HepG2 (cell line): ENCODE results near the gene ZNF740.

Experiments used
- EZH2 ChIP-seq: conservative IDR thresholded peaks from 2 replicates; pipeline ENCODE4 v1.6.1; 2012; ENCODE audit warnings: mild to moderate bottlenecking, low read depth, low read length, moderate library complexity
- HCFC1 ChIP-seq: fragments of 150-350 bp; IDR thresholded peaks from 2 replicates; pipeline ENCODE4 v1.6.1; 2014; ENCODE audit warnings: low read depth, low read length
- ISX ChIP-seq: sonication (generic); formaldehyde crosslinking; conservative IDR thresholded peaks from 2 replicates; pipeline ENCODE4 v1.5.0; 2020; ENCODE audit warnings: missing genetic modification reagents
- MAFK ChIP-seq, 2 experiments: IDR thresholded peaks in 1 of 2; conservative IDR thresholded peaks in 1 of 2; 2 replicates each; pipeline ENCODE4 v1.6.1; 2011; ENCODE audit warnings: improper control_type of control experiment in 2 of 2, low read length in 2 of 2
- NFIC ChIP-seq: IDR thresholded peaks from 2 replicates; pipeline ENCODE4 v1.6.1; 2012; ENCODE audit warnings: mild to moderate bottlenecking, low read length, inconsistent platforms
- TCF7L2 ChIP-seq: IDR thresholded peaks from 2 replicates; pipeline ENCODE4 v1.6.1; 2011; ENCODE audit warnings: mild to moderate bottlenecking, low read depth, low read length, moderate library complexity
- ZMYM2 ChIP-seq: sonication (generic); formaldehyde crosslinking; IDR thresholded peaks from 2 replicates; pipeline ENCODE4 v1.8.0; 2022; ENCODE audit warnings: mild to moderate bottlenecking, missing genetic modification reagents

DNA sequence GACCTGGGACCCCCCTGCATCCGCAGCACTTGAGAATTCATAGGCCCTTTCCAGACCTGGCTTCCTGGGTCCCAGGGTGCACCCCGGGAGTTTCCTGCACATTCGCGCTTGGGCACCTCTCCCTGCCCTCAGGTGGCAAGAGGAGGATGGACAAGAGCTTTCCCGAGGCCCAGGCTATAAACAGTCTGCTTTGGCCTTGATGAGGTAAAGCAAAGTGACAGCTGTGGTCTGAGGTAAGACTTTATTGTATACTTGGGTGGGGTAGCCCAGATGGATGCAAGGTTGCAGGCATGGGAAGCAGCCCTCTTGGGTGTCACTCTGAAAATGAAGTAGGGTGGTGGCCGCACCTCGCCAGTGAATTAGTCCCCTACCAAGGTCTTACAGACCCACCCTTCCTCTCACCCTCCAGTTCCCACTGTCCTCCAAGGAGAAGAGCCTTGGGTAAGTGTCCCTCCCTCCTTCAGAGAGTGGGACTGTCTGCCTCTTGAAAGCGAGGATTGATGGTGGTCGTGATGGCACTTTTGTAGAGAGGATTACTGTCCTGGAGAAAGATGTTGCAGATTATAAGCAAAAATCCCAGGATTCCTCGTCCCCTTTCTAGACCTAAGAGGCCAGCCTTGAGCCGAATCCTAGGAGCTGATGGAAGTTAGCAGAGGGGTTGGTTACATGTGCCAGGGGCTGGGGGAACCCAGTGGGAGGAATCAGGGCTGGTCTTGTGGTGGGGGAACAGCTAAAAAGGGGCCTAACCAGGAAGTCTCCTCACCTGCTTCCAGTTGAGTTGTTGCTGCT is 10.8 kb downstream of the ZNF740 start:
- TF ChIP-seq ZMYM2 (CRISPR knock-in tag) (no peak), TCF7L2 (no peak), NFIC (no peak), EZH2 (no peak), ISX (CRISPR knock-in tag) (no peak), MAFK (conservative IDR thresholded peaks at IDR 0.05 in 1 of 2, IDR thresholded peaks at IDR 0.05 in 1 of 2; ENCODE audit: low read length in 2 of 2) (no peak), HCFC1 (no peak)
